Thyroid gland (tissue), 4 donors: ENCODE results near the gene PRCP. TPM values are rescaled to one million over a fixed set of nuclear protein-coding genes. Genes with fewer than 3 reads are reported as not detected.

Experiments used
- DNase-seq, 2 donors: peaks; one replicate each; pipeline ENCODE4 v3.0.0-alpha.2; 2019
- H3K27ac ChIP-seq, 3 donors: fragments of 200-600 bp; sonication (generic); 1 replicate in 2 of 3; 2 replicates in 1 of 3; pipeline ENCODE4 v1.5.1; 2016 to 2019; ENCODE audit warnings: mild to moderate bottlenecking in 1 of 3, moderate library complexity in 1 of 3
- H3K27me3 ChIP-seq: fragments of 200-600 bp; sonication (generic); one replicate; pipeline ENCODE4 v1.5.1; 2019
- H3K36me3 ChIP-seq, 2 donors: fragments of 200-600 bp; sonication (generic); one replicate each; pipeline ENCODE4 v1.5.1; 2016 to 2019
- H3K4me1 ChIP-seq, 2 donors: fragments of 200-600 bp; sonication (generic); one replicate each; pipeline ENCODE4 v1.5.1; 2017 to 2019
- H3K4me3 ChIP-seq, 3 donors: fragments of 200-600 bp; sonication (generic); replicated peaks in 1 of 3; 1 replicate in 2 of 3; 2 replicates in 1 of 3; pipeline ENCODE4 v1.5.1; 2016; ENCODE audit warnings: mild to moderate bottlenecking in 1 of 3
- H3K9me3 ChIP-seq: fragments of 200-600 bp; sonication (generic); one replicate; pipeline ENCODE4 v1.5.1; 2017
- CTCF ChIP-seq, 6 experiments: fragments of 200-600 bp in 3 of 6; fragments of 450-650 bp in 3 of 6; sonication (generic) in 3 of 6; IDR thresholded peaks; one replicate each; pipeline ENCODE4 v1.5.1; 2016 to 2019; ENCODE audit warnings: antibody characterized with exemption in 6 of 6, mild to moderate bottlenecking in 2 of 6, inconsistent platforms in 1 of 6, moderate library complexity in 1 of 6
- POLR2A ChIP-seq, 2 donors: fragments of 450-650 bp; IDR thresholded peaks; one replicate each; pipeline ENCODE4 v1.6.1; 2017; ENCODE audit warnings: antibody characterized with exemption in 2 of 2, mild to moderate bottlenecking in 2 of 2, moderate library complexity in 1 of 2
- WGBS, 2 donors: methylation state at CpG; one replicate each; pipeline ENCODE4 v1.1.5; 2017; 5-methylcytosine and 5-hydroxymethylcytosine counted together
- intact Hi-C: fragments of 100-400 bp; cut with DNase I; formaldehyde crosslinking; loops from one replicate; pipeline ENCODE4 v1.15.1; 2023
- total RNA-seq, 4 donors: library from RNA; depleted of rRNA; stranded (reverse); fragments of >200 nt; gene quantifications; one replicate each; pipeline ENCODE4 v1.2.3, GENCODE V29; 2016

PRCP gene
- total RNA-seq, 4 donors from 2014 or later = 59.1 to 122 (median 81.1) TPM

- no peak for DNase-seq
- Histone ChIP-seq H3K9me3 (no peaks in the 10 kb centered on the region), H3K27me3 (no peaks in the 10 kb centered on the region), H3K4me1 (no peaks in the 10 kb centered on the region), H3K4me3 (no peak overlapping the region), H3K36me3 (no peaks in the 10 kb centered on the region), H3K27ac (no peak overlapping the region)
- intact Hi-C loops = no loop called here
- WGBS, 2 donors = 90 to 93% methylated on average over 1 of the region's 1 CpG
- TF ChIP-seq CTCF (IDR thresholded peaks at IDR 0.05) = no peak
- no peak for TF ChIP-seq POLR2A (IDR thresholded peaks at IDR 0.05)
Measured at GRCh38 chr11:82810326-82810725, 89.9 kb downstream of the PRCP start.

- Histone ChIP-seq H3K4me3 (no peak overlapping the region), H3K36me3 (no peaks in the 10 kb centered on the region), H3K27me3 (no peaks in the 10 kb centered on the region), H3K9me3 (no peaks in the 10 kb centered on the region), H3K4me1 (no peaks in the 10 kb centered on the region), H3K27ac (no peak overlapping the region)
- 84 to 95% methylated on average over 3 of the region's 3 CpGs for WGBS, 2 donors
- intact Hi-C loops = no loop called here
- TF ChIP-seq CTCF (IDR thresholded peaks at IDR 0.05) (no peak), POLR2A (IDR thresholded peaks at IDR 0.05) (no peak)
- no peak for DNase-seq
Measured at GRCh38 chr11:82807646-82808045, 92.6 kb downstream of the PRCP start.

- no peak for DNase-seq
- H3K27ac ChIP-seq = no peak overlapping the region
- H3K4me3 ChIP-seq = no peak overlapping the region
- WGBS, 2 donors = 75 to 88% methylated on average over 1 of the region's 1 CpG
- TF ChIP-seq CTCF (IDR thresholded peaks at IDR 0.05) (no peak), POLR2A (IDR thresholded peaks at IDR 0.05) (no peak)
- no peaks in the 10 kb centered on the region for H3K4me1 ChIP-seq
- no peaks in the 10 kb centered on the region for H3K9me3 ChIP-seq
- no peaks in the 10 kb centered on the region for H3K27me3 ChIP-seq
- intact Hi-C loops = no loop called here
- H3K36me3 ChIP-seq = no peaks in the 10 kb centered on the region
Measured at GRCh38 chr11:82802710-82803109, 97.5 kb downstream of the PRCP start.

GRCh38 chr11:82796998-82797961, 103.0 kb downstream of the PRCP start:
- Histone ChIP-seq H3K4me3 (no peak overlapping the region), H3K27ac (no peak overlapping the region), H3K4me1 (no peaks in the 10 kb centered on the region), H3K27me3 (no peaks in the 10 kb centered on the region), H3K36me3 (no peaks in the 10 kb centered on the region), H3K9me3 (no peaks in the 10 kb centered on the region)
- intact Hi-C loops = no loop called here
- peak in 1 of 2 donors; percentile 13 for DNase-seq
- TF ChIP-seq POLR2A (IDR thresholded peaks at IDR 0.05) = no peak
- no peak for TF ChIP-seq CTCF (IDR thresholded peaks at IDR 0.05)
- 62 to 63% methylated on average over 3 of the region's 3 CpGs for WGBS, 2 donors

GRCh38 chr11:82794490-82794889, 105.7 kb downstream of the PRCP start:
- intact Hi-C loops = no loop called here
- no peaks in the 10 kb centered on the region for H3K4me1 ChIP-seq

More at GRCh38 chr11:82794490-82794889, 105.7 kb downstream of the PRCP start:
- Histone ChIP-seq H3K27me3 (no peaks in the 10 kb centered on the region), H3K27ac (no peak overlapping the region), H3K9me3 (no peaks in the 10 kb centered on the region), H3K4me3 (no peak overlapping the region), H3K36me3 (no peaks in the 10 kb centered on the region)
- no peak for DNase-seq
- 82 to 85% methylated on average over 3 of the region's 3 CpGs for WGBS, 2 donors
- TF ChIP-seq CTCF (IDR thresholded peaks at IDR 0.05) (no peak), POLR2A (IDR thresholded peaks at IDR 0.05) (no peak)
